22Rv1 (cell line): ENCODE results near the gene GPAT2.
"Not testable (repeated sequence)": the region's sequence is repeated elsewhere in the genome, so short reads cannot be mapped to it uniquely, and the experiment has no call there.

Source experiments
- CTCF ChIP-seq: fragments of 450-650 bp; IDR thresholded peaks from 2 replicates; pipeline ENCODE4 v1.5.1; 2017; ENCODE audit warnings: mild to moderate bottlenecking
- ZFX ChIP-seq: fragments of 450-650 bp; IDR thresholded peaks from 2 replicates; pipeline ENCODE4 v1.6.1; 2017; ENCODE audit warnings: antibody characterized with exemption, borderline replicate concordance

GRCh38 chr2:95991351-95992094 is 43.2 kb downstream of the GPAT2 start, which contains the start of gene ANKRD36C:
- TF ChIP-seq CTCF, ZFX: not testable (repeated sequence)
